GM15510 (cell line): ENCODE measurements around the gene CFAP61.

Experiments
- POLR2A ChIP-seq: IDR thresholded peaks from 3 replicates; pipeline ENCODE4 v1.6.1; 2011; ENCODE audit warnings: borderline replicate concordance; ENCODE audit not compliant: insufficient read length; ENCODE audit errors: extremely low read depth

The CFAP61 gene

DNA sequence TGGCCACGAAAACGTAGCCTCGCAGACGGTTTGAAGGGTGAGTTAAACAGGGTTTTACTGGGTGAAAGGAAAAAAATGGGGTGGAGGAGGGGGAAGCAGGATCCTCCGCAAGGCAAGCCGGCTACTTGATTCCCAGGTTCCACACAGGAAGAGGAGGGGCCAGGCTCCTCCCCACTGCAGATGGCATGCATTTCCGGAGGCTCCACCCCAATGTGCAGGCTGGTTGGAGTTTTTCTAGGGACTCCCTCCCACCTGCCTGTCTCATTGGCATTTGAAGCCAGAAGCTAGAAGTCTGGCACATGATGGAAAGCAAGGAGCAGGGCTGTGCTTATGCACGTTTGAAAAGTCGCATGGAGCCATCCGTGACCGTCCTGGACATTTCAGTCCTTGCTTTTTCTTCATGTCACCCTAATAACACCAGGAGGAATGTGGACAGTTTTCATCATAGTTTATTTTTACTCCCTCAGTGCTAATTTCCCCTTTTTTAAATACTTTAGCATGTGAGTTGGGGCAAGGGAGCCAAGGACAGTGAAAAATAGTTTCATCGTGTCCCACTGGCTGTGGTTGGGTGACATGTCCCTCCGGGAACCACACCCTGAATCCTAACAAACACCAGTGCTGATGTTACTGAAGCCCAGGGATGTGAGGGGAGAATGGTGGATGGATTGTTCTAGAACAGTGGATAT is 215.5 kb downstream of the CFAP61 start:
- TF ChIP-seq POLR2A: no peak

GRCh38 chr20:20271271-20271670 is 218.9 kb downstream of the CFAP61 start:
- no peak for TF ChIP-seq POLR2A

DNA sequence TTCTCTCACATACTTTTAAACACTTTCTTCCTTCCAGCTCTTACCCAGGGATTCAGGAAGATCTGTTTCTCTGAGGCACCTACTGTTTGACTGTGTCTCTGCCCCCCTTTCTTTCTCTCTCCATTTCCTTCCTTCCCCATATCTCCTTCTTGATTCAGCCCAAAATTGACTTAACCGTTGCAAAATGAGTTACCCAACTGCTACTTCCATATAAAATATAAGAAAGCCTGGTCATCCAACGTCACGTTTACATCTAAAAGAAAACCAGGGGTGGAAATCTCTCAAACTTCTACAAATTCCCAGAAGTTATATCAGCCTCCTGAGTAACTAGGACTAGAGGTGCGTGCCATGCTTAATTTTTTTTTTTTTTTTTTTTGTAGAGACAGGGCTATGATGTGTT is 220.4 kb downstream of the CFAP61 start:
- no peak for TF ChIP-seq POLR2A

GRCh38 chr20:20273286-20273685 is 221.0 kb downstream of the CFAP61 start:
- no peak for TF ChIP-seq POLR2A

DNA sequence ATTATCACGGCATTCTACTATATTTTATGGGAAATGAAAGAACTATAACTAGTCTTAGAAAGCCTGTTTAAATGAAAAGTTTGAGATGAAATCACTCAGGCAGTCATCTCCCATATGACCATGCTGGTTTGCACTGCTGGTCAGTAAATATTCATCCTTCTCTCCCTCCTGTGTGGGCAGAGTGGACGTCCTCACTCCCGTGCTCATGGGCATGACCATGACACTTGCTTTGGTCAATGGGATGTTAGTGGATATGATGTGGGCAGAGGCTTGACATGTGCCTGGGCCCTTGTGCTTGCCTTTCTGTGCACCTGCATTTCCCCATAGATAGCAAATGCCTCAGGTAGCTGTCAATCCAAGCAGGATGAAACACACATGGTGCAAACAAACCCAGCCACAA is 222.5 kb downstream of the CFAP61 start:
- no peak for TF ChIP-seq POLR2A

DNA sequence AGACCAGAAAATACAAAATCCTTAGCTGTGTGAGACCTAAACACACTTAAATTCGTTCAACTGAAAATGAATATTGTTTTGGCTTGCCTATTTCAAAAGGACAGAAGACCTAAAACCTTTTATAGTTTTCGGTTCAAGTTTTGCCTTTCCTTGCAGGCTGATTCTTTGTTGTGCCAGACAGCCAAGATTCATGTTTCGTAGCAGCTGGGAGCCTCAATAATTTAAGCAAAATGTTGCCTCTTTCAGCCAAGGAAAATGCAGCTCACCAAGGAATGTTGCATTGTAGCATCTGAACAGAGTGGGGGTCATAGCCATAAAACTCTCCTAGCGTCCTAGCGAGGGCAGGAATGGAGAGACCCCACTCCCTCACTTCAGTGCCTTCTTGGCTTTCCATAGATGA is 223.3 kb downstream of the CFAP61 start:
- TF ChIP-seq POLR2A: no peak

DNA sequence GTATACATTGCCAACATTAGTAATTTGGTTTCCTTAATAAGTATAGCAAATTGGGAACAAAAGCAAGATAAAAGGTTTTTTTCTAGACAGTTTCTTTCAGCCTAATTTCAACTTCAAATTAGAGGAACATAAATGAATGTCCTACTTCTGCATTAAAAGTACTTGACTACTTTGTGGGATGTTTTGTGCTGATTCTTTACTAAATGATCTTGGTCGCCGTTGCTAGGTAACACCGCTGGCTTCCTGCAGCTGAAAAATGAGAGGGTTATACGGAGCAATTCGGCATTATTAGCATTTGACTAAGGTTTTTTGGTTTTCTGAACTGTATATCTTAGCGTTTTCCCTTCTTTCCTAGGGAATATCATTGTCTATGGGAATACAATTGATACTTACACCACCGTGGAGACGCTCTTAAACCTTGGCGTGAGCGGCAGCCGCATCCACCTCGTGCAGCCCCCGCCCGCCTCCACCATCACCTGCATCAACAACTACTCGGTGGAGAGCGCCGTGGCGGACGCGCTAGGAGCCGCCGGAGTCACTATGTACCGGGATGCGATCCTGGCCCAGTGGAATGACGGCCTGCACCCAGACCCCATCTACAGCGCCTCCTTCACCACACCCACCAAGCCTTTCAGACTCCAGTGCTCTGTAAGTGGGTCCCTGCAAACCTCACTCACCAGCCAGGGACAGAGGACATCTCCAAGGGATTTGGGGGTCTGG is 224.6 kb downstream of the CFAP61 start:
- TF ChIP-seq POLR2A: no peak

- TF ChIP-seq POLR2A: no peak
These were observed 225.6 kb downstream of the CFAP61 start for GRCh38 chr20:20277894-20278335.

DNA sequence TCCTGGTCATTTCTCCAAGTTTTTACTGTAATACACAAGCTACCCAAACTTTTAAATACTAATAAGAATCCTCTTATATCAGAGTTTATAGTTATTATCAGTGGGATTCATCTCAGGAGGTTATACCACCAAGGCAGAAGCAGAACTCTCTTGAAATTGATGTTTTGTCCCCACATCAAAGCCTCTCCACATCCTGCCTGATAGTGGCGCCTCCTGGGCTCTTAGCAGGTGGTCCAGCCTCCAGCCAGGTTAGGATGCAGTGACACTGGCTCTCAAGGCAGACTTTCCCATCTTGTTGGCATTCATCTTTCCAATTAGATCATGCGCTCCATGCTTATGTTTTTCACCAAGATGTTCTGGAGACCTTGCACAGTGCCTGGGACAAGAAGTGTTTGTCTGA is 233.7 kb downstream of the CFAP61 start:
- TF ChIP-seq POLR2A: no peak

DNA sequence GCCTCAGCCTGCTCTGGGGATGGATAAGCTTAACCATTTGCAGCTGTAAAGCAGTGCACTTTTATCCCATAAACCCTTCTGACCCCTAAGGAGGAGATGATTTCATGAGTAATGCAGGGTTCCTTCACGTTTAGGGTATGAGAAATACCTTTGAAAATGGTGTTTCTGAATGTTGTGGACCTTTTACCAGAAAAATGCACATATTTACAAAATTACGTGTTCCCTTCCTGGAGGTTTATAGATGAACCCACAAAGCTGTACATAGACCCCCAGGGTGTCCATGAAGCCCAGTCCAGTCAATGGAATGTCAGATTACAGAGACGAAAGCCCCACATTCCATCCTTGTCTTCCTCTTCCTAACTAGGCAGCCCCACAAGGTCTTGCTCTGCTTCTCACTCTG is 237.0 kb downstream of the CFAP61 start:
- TF ChIP-seq POLR2A: no peak

DNA sequence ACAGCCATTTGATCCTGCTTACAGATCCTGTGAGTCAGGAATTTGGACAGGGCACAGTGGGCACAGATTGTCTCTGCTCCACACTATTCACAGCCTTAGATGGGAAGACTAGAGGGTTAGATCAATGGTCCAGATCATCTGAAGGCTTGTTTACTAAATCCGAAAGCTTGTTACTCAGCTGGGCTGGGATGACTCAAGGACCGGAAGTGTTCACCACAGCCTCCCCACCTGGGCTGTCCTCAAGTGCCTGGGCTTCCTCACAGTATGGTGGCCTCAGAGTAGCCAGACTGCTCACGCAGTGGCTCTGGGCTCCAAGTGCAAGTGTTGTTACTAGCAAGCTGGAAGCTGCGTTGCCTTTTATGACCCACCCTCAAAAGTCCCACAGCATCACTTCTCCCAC is 240.1 kb downstream of the CFAP61 start:
- no peak for TF ChIP-seq POLR2A

- no peak for TF ChIP-seq POLR2A
These were observed 240.8 kb downstream of the CFAP61 start for GRCh38 chr20:20293141-20293540.

- TF ChIP-seq POLR2A: no peak
These were observed 241.5 kb downstream of the CFAP61 start for GRCh38 chr20:20293691-20294385.

- TF ChIP-seq POLR2A: no peak
These were observed 243.5 kb downstream of the CFAP61 start for GRCh38 chr20:20295621-20296498.

DNA sequence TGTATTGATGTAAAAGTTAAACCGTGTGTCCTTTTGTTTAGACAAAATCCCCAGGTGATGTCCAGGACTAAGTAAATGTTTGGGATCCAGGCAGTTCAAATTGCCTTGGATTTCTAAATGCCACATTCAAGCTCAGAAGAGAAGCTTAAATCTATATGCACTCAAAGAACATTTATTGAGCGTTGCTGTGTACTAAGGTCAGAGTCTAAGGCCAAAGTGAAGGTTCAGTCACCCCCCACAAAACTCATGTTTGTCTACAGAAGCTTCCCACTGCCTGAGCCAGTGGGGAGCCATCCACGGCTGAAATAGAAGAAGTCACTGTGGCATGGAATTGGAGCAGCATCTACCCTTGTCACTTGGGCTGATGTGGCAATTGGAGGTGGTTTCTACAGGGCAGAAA is 244.8 kb downstream of the CFAP61 start:
- TF ChIP-seq POLR2A: no peak
